HEK293T (cell line): ENCODE results near the gene SLAMF9.

Experiments
- ARNT ChIP-seq: fragments of 450-650 bp; IDR thresholded peaks from 2 replicates; pipeline ENCODE4 v1.6.1; 2017; ENCODE audit warnings: mild to moderate bottlenecking
- BHLHE40 ChIP-seq: fragments of 450-650 bp; IDR thresholded peaks from 2 replicates; pipeline ENCODE4 v1.6.1; 2016; ENCODE audit warnings: mild to moderate bottlenecking, moderate library complexity, borderline replicate concordance
- NFRKB ChIP-seq: fragments of 450-650 bp; IDR thresholded peaks from 2 replicates; pipeline ENCODE4 v1.6.1; 2016; ENCODE audit warnings: mild to moderate bottlenecking, moderate library complexity
- SP1 ChIP-seq: fragments of 450-650 bp; IDR thresholded peaks from 2 replicates; pipeline ENCODE4 v1.6.1; 2017

- TF ChIP-seq ARNT, result no peak
- TF ChIP-seq NFRKB, result no peak
- no peak for TF ChIP-seq BHLHE40
- TF ChIP-seq SP1, result no peak
These were observed 22.3 kb downstream of the SLAMF9 start for GRCh38 chr1:159931795-159932173.
